Endothelial cell of umbilical vein (primary cell): ENCODE results near the gene DHRS12.

ENCODE experiments used
- CTCF ChIP-seq, 2 donors: IDR thresholded peaks; 1 replicate in 1 of 2; 2 replicates in 1 of 2; pipeline ENCODE4 v1.5.1; 2011; ENCODE audit warnings: low read length in 2 of 2, mild to moderate bottlenecking in 2 of 2, moderate library complexity in 2 of 2, control low read depth in 1 of 2, inconsistent platforms in 1 of 2, low read depth in 1 of 2; ENCODE audit not compliant: insufficient read depth in 1 of 2; ENCODE audit errors: extremely low read depth in 1 of 2
- EZH2 ChIP-seq: IDR thresholded peaks from 2 replicates; pipeline ENCODE4 v1.6.1; 2012; ENCODE audit warnings: borderline replicate concordance, low read depth, mild to moderate bottlenecking, moderate library complexity, low read length, inconsistent platforms; ENCODE audit not compliant: severe bottlenecking
- GATA2 ChIP-seq: IDR thresholded peaks from 2 replicates; pipeline ENCODE4 v1.7.0; 2011; ENCODE audit warnings: low read depth, mild to moderate bottlenecking, moderate library complexity, mixed read lengths, low read length; ENCODE audit not compliant: insufficient read length, insufficient read depth
- POLR2A ChIP-seq: IDR thresholded peaks from 2 replicates; pipeline ENCODE4 v1.6.1; 2012; ENCODE audit warnings: low read depth, mild to moderate bottlenecking, control low read depth, low read length

DNA sequence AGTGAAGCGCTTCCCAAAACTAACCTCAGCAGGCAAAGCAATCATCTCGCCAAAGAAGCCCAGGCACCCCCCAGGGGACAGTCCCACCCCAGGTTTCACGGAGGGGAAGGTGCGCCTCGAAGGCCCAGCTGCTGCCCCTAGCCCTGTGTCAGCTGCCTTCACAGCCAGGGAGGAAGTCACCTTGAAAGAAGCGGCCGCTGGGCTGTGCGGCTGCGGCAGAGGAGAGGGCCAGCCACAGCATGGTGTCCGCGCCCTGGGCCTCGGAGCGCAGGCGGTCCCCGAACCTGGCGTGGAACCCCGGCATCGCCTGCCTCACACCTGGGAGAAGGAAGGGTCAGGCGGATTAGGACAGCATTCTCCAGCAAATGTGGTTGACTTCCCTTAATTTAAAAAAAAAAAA, 35.0 kb downstream of the DHRS12 start:
- no peak for TF ChIP-seq POLR2A
- TF ChIP-seq EZH2: no peak
- TF ChIP-seq CTCF (IDR thresholded peaks at IDR 0.05; ENCODE audit: extremely low read depth in 1 of 2, insufficient read depth in 1 of 2, low read depth in 1 of 2, low read length in 2 of 2): no peak
- TF ChIP-seq GATA2: no peak
